Endodermal cell (in vitro differentiated cells): ENCODE results near the gene KAZALD1. TPM values are rescaled to one million over a fixed set of nuclear protein-coding genes. Genes with fewer than 3 reads are reported as not detected.
A peak's percentile ranks its signal among the peaks of the same experiment; 100 is the strongest.

Experiments used
- DNase-seq: peaks from one replicate; pipeline ENCODE4 v3.0.0-alpha.2; 2017
- H3K27ac ChIP-seq: 2 replicates; pipeline ENCODE4 v1.5.1; 2013; ENCODE audit warnings: mild to moderate bottlenecking, low read depth, low read length, moderate library complexity
- H3K27me3 ChIP-seq: 2 replicates; pipeline ENCODE4 v1.6.1; 2013; ENCODE audit warnings: mild to moderate bottlenecking, low read length, moderate library complexity; ENCODE audit not compliant: insufficient read depth, control insufficient read depth, poor library complexity, severe bottlenecking
- H3K36me3 ChIP-seq: 2 replicates; pipeline ENCODE4 v1.7.0; 2013; ENCODE audit warnings: mild to moderate bottlenecking, low read length, moderate library complexity; ENCODE audit not compliant: control insufficient read depth, insufficient read depth
- H3K4me1 ChIP-seq: one replicate; pipeline ENCODE4 v1.7.0; 2013; ENCODE audit warnings: low read length; ENCODE audit not compliant: control insufficient read depth, insufficient read depth
- H3K4me3 ChIP-seq: 2 replicates; pipeline ENCODE4 v1.5.1; 2013; ENCODE audit warnings: mild to moderate bottlenecking, low read length, moderate library complexity
- H3K9ac ChIP-seq: 2 replicates; pipeline ENCODE4 v1.6.1; 2013; ENCODE audit warnings: mild to moderate bottlenecking, low read length, moderate library complexity; ENCODE audit not compliant: poor library complexity, severe bottlenecking; ENCODE audit errors: extremely low read depth
- H3K9me3 ChIP-seq: 2 replicates; pipeline ENCODE4 v1.6.1; 2013; ENCODE audit warnings: mild to moderate bottlenecking, low read length, moderate library complexity; ENCODE audit not compliant: control insufficient read depth
- H3K27ac Mint-ChIP-seq: 2 replicates; pipeline ENCODE4 v1.8.0; 2020; ENCODE audit warnings: mixed read lengths
- H3K27me3 Mint-ChIP-seq: 2 replicates; pipeline ENCODE4 v1.8.0; 2021; ENCODE audit warnings: mild to moderate bottlenecking, mixed read lengths; ENCODE audit not compliant: insufficient read depth
- H3K36me3 Mint-ChIP-seq: 2 replicates; pipeline ENCODE4 v1.8.0; 2020; ENCODE audit warnings: low read depth, mixed read lengths
- H3K4me1 Mint-ChIP-seq: 2 replicates; pipeline ENCODE4 v1.8.0; 2020; ENCODE audit warnings: mixed read lengths
- H3K4me3 Mint-ChIP-seq: 2 replicates; pipeline ENCODE4 v1.8.0; 2020; ENCODE audit warnings: mild to moderate bottlenecking, moderate library complexity, mixed read lengths
- H3K9me3 Mint-ChIP-seq: 2 replicates; pipeline ENCODE4 v1.8.0; 2020; ENCODE audit warnings: mild to moderate bottlenecking, mixed read lengths
- WGBS, 2 experiments: methylation state at CpG; one replicate each; pipeline versions ENCODE4 v1.1.5 to v1.1.7; 2013; ENCODE audit warnings: missing lambda C conversion rate in 2 of 2, mixed read lengths in 1 of 2; ENCODE audit not compliant: insufficient coverage in 1 of 2, insufficient read length in 1 of 2; 5-methylcytosine and 5-hydroxymethylcytosine counted together
- total RNA-seq, 2 donors: library from RNA; stranded (reverse); fragmentation: NEBNext Ultra II Directional in 1 of 2; extraction: Animal tissue kit (Norgen Biotek cat#: 25700) in 1 of 2; gene quantifications; 2 replicates in 1 of 2; 3 replicates in 1 of 2; pipeline ENCODE4 v1.2.1, GENCODE V29; 2021
- TF ChIP-seq, protein P1 (sequence below): fragments of 200-600 bp; sonication (generic); conservative IDR thresholded peaks from 2 replicates; pipeline ENCODE4 v1.5.0; 2021; ENCODE audit warnings: antibody characterized with exemption, mild to moderate bottlenecking

Gene KAZALD1
- total RNA-seq, 2 donors from 2014 or later, result 5.2 to 10.0 TPM

DNA sequence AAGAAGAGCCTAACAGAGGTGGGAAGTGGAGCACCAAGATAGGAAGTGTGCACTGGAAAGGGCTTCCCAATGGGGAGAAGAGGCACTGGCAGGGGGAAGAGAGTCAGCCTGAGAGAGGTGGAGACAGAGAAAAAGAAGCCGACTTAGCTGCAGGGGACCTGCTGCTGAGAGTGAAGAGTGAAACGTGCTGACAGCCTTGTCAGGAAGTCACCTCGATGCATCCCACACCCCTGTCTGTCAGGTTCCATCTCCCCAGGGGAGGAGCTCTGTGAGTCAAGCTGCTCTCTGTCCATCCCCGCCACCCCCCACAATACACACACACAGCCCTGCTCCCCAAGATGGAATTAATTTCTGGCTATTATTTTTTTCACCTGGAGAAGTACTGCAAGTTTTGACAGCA lies 14.0 kb downstream of the KAZALD1 start:
- H3K4me3 ChIP-seq, result no peak overlapping the region
- WGBS, 2 experiments, result 0 to 4% methylated on average over 1 to 3 of the region's 4 CpGs
- DNase-seq, result peak; percentile 63

DNA sequence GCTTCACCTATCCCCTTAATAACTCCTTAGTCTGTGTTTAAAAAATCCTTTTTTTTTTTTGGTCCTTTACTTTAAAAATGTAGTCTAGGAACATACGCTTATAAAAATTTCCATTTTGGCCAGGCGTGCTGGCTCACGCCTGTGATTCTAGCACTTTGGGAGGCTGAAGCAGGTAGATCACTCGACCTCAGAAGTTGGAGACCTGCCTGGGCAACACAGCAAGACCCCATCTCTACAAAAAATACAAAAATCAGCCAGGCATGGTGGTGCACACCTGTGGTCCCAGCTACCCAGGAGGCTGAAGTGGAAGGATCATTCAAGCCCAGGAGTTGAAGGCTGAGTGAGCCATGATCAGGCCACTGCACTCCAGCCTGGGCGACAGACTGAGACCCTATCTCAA lies 14.8 kb downstream of the KAZALD1 start:
- Histone ChIP-seq H3K36me3 (no peaks in the 10 kb centered on the region), H3K4me1 (no peaks in the 10 kb centered on the region), H3K27ac (no peak overlapping the region), H3K27me3 (peaks cover 69% of the 10 kb centered on the region), H3K4me3 (no peak overlapping the region), H3K9ac (no peak overlapping the region), H3K9me3 (no peaks in the 10 kb centered on the region)
- DNase-seq, result no peak
- 90% methylated on average over 5 of the region's 5 CpGs; no CpG with 5 or more reads in 1 of the 2 experiments for WGBS, 2 experiments
- H3K27ac Mint-ChIP-seq, result no peak overlapping the region
- H3K4me3 Mint-ChIP-seq, result no peak overlapping the region
- no peaks in the 10 kb centered on the region for H3K9me3 Mint-ChIP-seq
- peaks cover 69% of the 10 kb centered on the region for H3K27me3 Mint-ChIP-seq
- peaks cover 6% of the 10 kb centered on the region for H3K4me1 Mint-ChIP-seq
- H3K36me3 Mint-ChIP-seq, result no peaks in the 10 kb centered on the region
- TF ChIP-seq, protein P1, sequence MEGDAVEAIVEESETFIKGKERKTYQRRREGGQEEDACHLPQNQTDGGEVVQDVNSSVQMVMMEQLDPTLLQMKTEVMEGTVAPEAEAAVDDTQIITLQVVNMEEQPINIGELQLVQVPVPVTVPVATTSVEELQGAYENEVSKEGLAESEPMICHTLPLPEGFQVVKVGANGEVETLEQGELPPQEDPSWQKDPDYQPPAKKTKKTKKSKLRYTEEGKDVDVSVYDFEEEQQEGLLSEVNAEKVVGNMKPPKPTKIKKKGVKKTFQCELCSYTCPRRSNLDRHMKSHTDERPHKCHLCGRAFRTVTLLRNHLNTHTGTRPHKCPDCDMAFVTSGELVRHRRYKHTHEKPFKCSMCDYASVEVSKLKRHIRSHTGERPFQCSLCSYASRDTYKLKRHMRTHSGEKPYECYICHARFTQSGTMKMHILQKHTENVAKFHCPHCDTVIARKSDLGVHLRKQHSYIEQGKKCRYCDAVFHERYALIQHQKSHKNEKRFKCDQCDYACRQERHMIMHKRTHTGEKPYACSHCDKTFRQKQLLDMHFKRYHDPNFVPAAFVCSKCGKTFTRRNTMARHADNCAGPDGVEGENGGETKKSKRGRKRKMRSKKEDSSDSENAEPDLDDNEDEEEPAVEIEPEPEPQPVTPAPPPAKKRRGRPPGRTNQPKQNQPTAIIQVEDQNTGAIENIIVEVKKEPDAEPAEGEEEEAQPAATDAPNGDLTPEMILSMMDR, result no peak

More for the DNA sequence above, 14.0 kb downstream of the KAZALD1 start:
- H3K9ac ChIP-seq, result no peak overlapping the region
- Mint-ChIP-seq H3K36me3 (no peaks in the 10 kb centered on the region), H3K4me3 (no peak overlapping the region), H3K9me3 (no peaks in the 10 kb centered on the region), H3K27ac (no peak overlapping the region), H3K27me3 (peaks cover 61% of the 10 kb centered on the region), H3K4me1 (peaks cover 6% of the 10 kb centered on the region)
- TF ChIP-seq, protein P1, result no peak
- H3K4me1 ChIP-seq, result no peaks in the 10 kb centered on the region
- H3K9me3 ChIP-seq, result no peaks in the 10 kb centered on the region
- no peak overlapping the region for H3K27ac ChIP-seq
- no peaks in the 10 kb centered on the region for H3K36me3 ChIP-seq
- H3K27me3 ChIP-seq, result peaks cover 64% of the 10 kb centered on the region

DNA sequence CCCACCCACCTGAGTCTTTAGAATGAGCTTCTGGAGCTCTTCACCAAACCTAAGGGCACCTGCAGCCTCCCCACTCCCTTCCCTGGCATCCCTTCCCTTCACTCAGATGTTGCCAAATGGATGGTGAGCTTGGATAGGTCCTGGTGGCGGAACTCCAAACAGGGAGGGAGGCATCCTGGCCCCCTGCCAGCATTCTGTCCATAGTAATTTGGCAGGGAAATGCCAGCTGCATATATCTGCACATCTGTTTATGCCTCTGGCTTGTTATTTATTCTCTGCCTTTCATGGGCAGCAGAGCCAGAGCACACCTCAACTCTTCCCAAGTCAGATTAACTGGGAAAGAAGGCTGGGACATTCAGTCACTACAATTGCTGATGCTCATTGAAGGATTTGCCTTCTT lies 18.1 kb downstream of the KAZALD1 start:
- H3K27me3 ChIP-seq, result peaks cover 77% of the 10 kb centered on the region
- Mint-ChIP-seq H3K9me3 (no peaks in the 10 kb centered on the region), H3K4me3 (no peak overlapping the region), H3K27ac (no peak overlapping the region), H3K36me3 (no peaks in the 10 kb centered on the region), H3K4me1 (peaks cover 6% of the 10 kb centered on the region), H3K27me3 (peaks cover 68% of the 10 kb centered on the region)
- 80 to 100% methylated on average over 1 of the region's 1 CpG for WGBS, 2 experiments
- no peaks in the 10 kb centered on the region for H3K4me1 ChIP-seq
- H3K27ac ChIP-seq, result no peak overlapping the region
- no peaks in the 10 kb centered on the region for H3K9me3 ChIP-seq
- DNase-seq, result no peak
- no peak overlapping the region for H3K4me3 ChIP-seq
- no peak overlapping the region for H3K9ac ChIP-seq
- TF ChIP-seq, protein P1, result no peak
- H3K36me3 ChIP-seq, result no peaks in the 10 kb centered on the region
